A549 (cell line): ENCODE results near the gene HEXIM1. TPM values are rescaled to one million over a fixed set of nuclear protein-coding genes. Genes with fewer than 3 reads are reported as not detected.
A peak's percentile ranks its signal among the peaks of the same experiment; 100 is the strongest.

Experiments
- ATAC-seq, 2 experiments: fragments of 200-7000 bp in 1 of 2; fragments of >200 bp in 1 of 2; cut with Nextera tagmentation in 1 of 2; cut with Tn5 transposase in 1 of 2; 3 replicates each; pipeline versions ENCODE4 v1.8.0 to v1.9.1; 2018 to 2020; ENCODE audit warnings: mild to moderate bottlenecking in 1 of 2, moderate library complexity in 1 of 2
- CTCF ChIA-PET: fragments of 300-600 bp; sonication (Branson Sonifier 250); formaldehyde crosslinking; extraction: SDS; loops from one replicate; lab custom pipeline; 2021; ENCODE audit warnings: antibody characterized with exemption, inconsistent platforms; lab: Yijun Ruan, JAX
- POLR2A ChIA-PET: fragments of 350-600 bp; formaldehyde crosslinking; extraction: SDS; loops from one replicate; lab custom pipeline; 2021; ENCODE audit warnings: antibody characterized with exemption, inconsistent platforms; lab: Yijun Ruan, JAX
- DNase-seq, 2 experiments: peaks; one replicate each; pipeline versions ENCODE4 v3.0.0 to v3.0.0-alpha.2; 2011 to 2016; ENCODE audit warnings: low read depth in 1 of 2, low spot score in 1 of 2
- FAIRE-seq: peaks from 2 replicates; lab custom pipeline; 2011; peaks lifted over from hg19 to GRCh38; lab: Jason Lieb, UNC
- H3K27ac ChIP-seq, 2 experiments: fragments of >200 bp; sonication (Bioruptor Twin); formaldehyde crosslinking; 3 replicates each; pipeline ENCODE4 v1.5.1; 2016 to 2017
- H3K4me1 ChIP-seq: fragments of >200 bp; sonication (Bioruptor Twin); formaldehyde crosslinking; 3 replicates; pipeline ENCODE4 v1.6.1; 2016
- H3K4me2 ChIP-seq: fragments of >200 bp; sonication (Bioruptor Twin); formaldehyde crosslinking; 3 replicates; pipeline ENCODE4 v1.6.1; 2016
- H3K4me3 ChIP-seq: fragments of >200 bp; sonication (Bioruptor Twin); formaldehyde crosslinking; 3 replicates; pipeline ENCODE4 v1.5.1; 2016
- H3K9me3 ChIP-seq: fragments of >200 bp; sonication (Bioruptor Twin); formaldehyde crosslinking; 3 replicates; pipeline ENCODE4 v1.6.1; 2016
- ATOH8 ChIP-seq: fragments of 250-450 bp; sonication (Bioruptor Pico); IDR thresholded peaks from 2 replicates; pipeline ENCODE4 v1.5.0; 2020; ENCODE audit warnings: low read depth, mild to moderate bottlenecking, moderate library complexity
- BHLHE40 ChIP-seq: IDR thresholded peaks from 2 replicates; pipeline ENCODE4 v1.6.1; 2012; ENCODE audit warnings: low read depth, low read length, inconsistent platforms
- CBX2 ChIP-seq: fragments of 200-600 bp; sonication (generic); IDR thresholded peaks from 2 replicates; pipeline ENCODE4 v1.6.1; 2016; ENCODE audit warnings: low read depth, mild to moderate bottlenecking, borderline replicate concordance
- CHD2 ChIP-seq: fragments of 150-350 bp; IDR thresholded peaks from 2 replicates; pipeline ENCODE4 v1.6.1; 2014; ENCODE audit warnings: low read length; ENCODE audit not compliant: partially characterized antibody
- CTCF ChIP-seq: fragments of >200 bp; sonication (Bioruptor Twin); formaldehyde crosslinking; IDR thresholded peaks from 3 replicates; pipeline ENCODE4 v1.5.1; 2016
- E2F6 ChIP-seq: IDR thresholded peaks from 2 replicates; pipeline ENCODE4 v1.6.1; 2012; ENCODE audit warnings: low read depth, borderline replicate concordance
- EP300 ChIP-seq, 2 experiments: fragments of >200 bp; sonication (Bioruptor Twin); formaldehyde crosslinking; IDR thresholded peaks; 2 replicates in 1 of 2; 3 replicates in 1 of 2; pipeline ENCODE4 v1.6.1; 2016 to 2017
- ESRRA ChIP-seq: fragments of 150-350 bp; IDR thresholded peaks from 2 replicates; pipeline ENCODE4 v1.6.1; 2014; ENCODE audit warnings: mild to moderate bottlenecking, low read length, borderline replicate concordance
- FOSB ChIP-seq: fragments of 250-450 bp; sonication (Bioruptor Pico); IDR thresholded peaks from 2 replicates; pipeline ENCODE4 v1.5.0; 2020; ENCODE audit warnings: mild to moderate bottlenecking, moderate library complexity
- FOXS1 ChIP-seq: fragments of 250-450 bp; sonication (Bioruptor Pico); IDR thresholded peaks from 2 replicates; pipeline ENCODE4 v1.5.0; 2020; ENCODE audit warnings: mild to moderate bottlenecking, moderate library complexity
- GATA3 ChIP-seq: IDR thresholded peaks from 2 replicates; pipeline ENCODE4 v1.6.1; 2012; ENCODE audit warnings: borderline replicate concordance
- HDAC2 ChIP-seq: fragments of 200-600 bp; sonication (generic); IDR thresholded peaks from 2 replicates; pipeline ENCODE4 v1.6.1; 2016
- HEYL ChIP-seq: fragments of 250-450 bp; sonication (Bioruptor Pico); IDR thresholded peaks from 2 replicates; pipeline ENCODE4 v1.8.0; 2021; ENCODE audit warnings: mild to moderate bottlenecking, moderate library complexity
- HOXA7 ChIP-seq: fragments of 250-450 bp; sonication (Bioruptor Pico); IDR thresholded peaks from 2 replicates; pipeline ENCODE4 v1.5.0; 2020; ENCODE audit warnings: mild to moderate bottlenecking, moderate library complexity
- HOXB13 ChIP-seq: fragments of 250-450 bp; sonication (Bioruptor Pico); IDR thresholded peaks from 2 replicates; pipeline ENCODE4 v1.5.0; 2020; ENCODE audit warnings: low read depth, mild to moderate bottlenecking, moderate library complexity
- HOXB5 ChIP-seq: fragments of 250-450 bp; sonication (Bioruptor Pico); IDR thresholded peaks from 2 replicates; pipeline ENCODE4 v1.5.0; 2020; ENCODE audit warnings: mild to moderate bottlenecking, moderate library complexity
- JUN ChIP-seq, 2 experiments: fragments of >200 bp; sonication (Bioruptor Twin); formaldehyde crosslinking; IDR thresholded peaks; 2 replicates in 1 of 2; 3 replicates in 1 of 2; pipeline ENCODE4 v1.6.1; 2016 to 2017
- KDM1A ChIP-seq: fragments of 200-600 bp; sonication (generic); IDR thresholded peaks from 2 replicates; pipeline ENCODE4 v1.6.1; 2016; ENCODE audit warnings: low read depth, mild to moderate bottlenecking
- MAFK ChIP-seq: fragments of 450-650 bp; IDR thresholded peaks from 2 replicates; pipeline ENCODE4 v1.6.1; 2014; ENCODE audit not compliant: partially characterized antibody
- MAX ChIP-seq: IDR thresholded peaks from 2 replicates; pipeline ENCODE4 v1.6.1; 2012
- NFE2L2 ChIP-seq: fragments of 150-350 bp; conservative IDR thresholded peaks from 2 replicates; pipeline ENCODE4 v1.6.1; 2014; ENCODE audit warnings: low read length
- PHF8 ChIP-seq: fragments of 200-600 bp; sonication (generic); IDR thresholded peaks from 2 replicates; pipeline ENCODE4 v1.6.1; 2016; ENCODE audit warnings: low read depth, mild to moderate bottlenecking, antibody characterized with exemption, moderate library complexity, borderline replicate concordance
- POLR2A ChIP-seq: IDR thresholded peaks from 2 replicates; pipeline ENCODE4 v1.6.1; 2012; ENCODE audit warnings: mild to moderate bottlenecking, low read length
- POLR2AphosphoS2 ChIP-seq: conservative IDR thresholded peaks from 2 replicates; pipeline ENCODE4 v1.6.1; 2012; ENCODE audit warnings: low read length, improper control_type of control experiment, inconsistent platforms
- RAD21 ChIP-seq, 2 experiments: fragments of >200 bp in 1 of 2; sonication (Bioruptor Twin) in 1 of 2; formaldehyde crosslinking in 1 of 2; IDR thresholded peaks in 1 of 2; conservative IDR thresholded peaks in 1 of 2; 2 replicates in 1 of 2; 3 replicates in 1 of 2; pipeline ENCODE4 v1.6.1; 2012 to 2018; ENCODE audit warnings: inconsistent platforms in 1 of 2
- RARB ChIP-seq: fragments of 250-450 bp; sonication (Bioruptor Pico); IDR thresholded peaks from 2 replicates; pipeline ENCODE4 v1.8.0; 2021; ENCODE audit warnings: mild to moderate bottlenecking, moderate library complexity
- REST ChIP-seq: fragments of 200-600 bp; sonication (generic); IDR thresholded peaks from 2 replicates; pipeline ENCODE4 v1.6.1; 2016; ENCODE audit warnings: antibody characterized with exemption, mild to moderate bottlenecking, moderate library complexity
- RFX5 ChIP-seq: fragments of 450-650 bp; IDR thresholded peaks from 2 replicates; pipeline ENCODE4 v1.7.1; 2014; ENCODE audit warnings: antibody characterized with exemption, mild to moderate bottlenecking, moderate library complexity
- SREBF2 ChIP-seq: fragments of 450-650 bp; IDR thresholded peaks from 2 replicates; pipeline ENCODE4 v1.6.1; 2014; ENCODE audit warnings: mild to moderate bottlenecking, moderate library complexity
- TFCP2L1 ChIP-seq: fragments of 250-450 bp; sonication (Bioruptor Pico); IDR thresholded peaks from 2 replicates; pipeline ENCODE4 v1.5.0; 2021; ENCODE audit warnings: mild to moderate bottlenecking
- TP53 ChIP-seq: fragments of 250-450 bp; sonication (Bioruptor Pico); IDR thresholded peaks from 2 replicates; pipeline ENCODE4 v1.5.0; 2021; ENCODE audit warnings: mild to moderate bottlenecking, moderate library complexity
- ZC3H11A ChIP-seq: fragments of 450-650 bp; IDR thresholded peaks from 2 replicates; pipeline ENCODE4 v1.6.1; 2014; ENCODE audit warnings: antibody characterized with exemption, mild to moderate bottlenecking
- ZNF302 ChIP-seq: fragments of 250-450 bp; sonication (Bioruptor Pico); IDR thresholded peaks from 2 replicates; pipeline ENCODE4 v1.9.0; 2021; ENCODE audit warnings: inconsistent platforms, mild to moderate bottlenecking, moderate library complexity
- ZSCAN20 ChIP-seq: fragments of 250-450 bp; sonication (Bioruptor Pico); IDR thresholded peaks from 2 replicates; pipeline ENCODE4 v1.8.0; 2022; ENCODE audit warnings: mild to moderate bottlenecking, moderate library complexity
- WGBS: methylation state at CpG from one replicate; pipeline ENCODE4 v1.1.6; 2017; ENCODE audit errors: missing lambda C conversion rate; 5-methylcytosine and 5-hydroxymethylcytosine counted together
- polyA plus RNA-seq, 4 experiments: library from polyadenylated mRNA; depleted of rRNA in 3 of 4; stranded (reverse); fragments of >200 nt; fragmentation: RNase III in 1 of 4; extraction: RNeasy Plus Mini Kit Qiagen cat#74134 plus additional on column Dnase treatment in 1 of 4; gene quantifications; 2 replicates in 3 of 4; 3 replicates in 1 of 4; pipeline ENCODE4 v1.2.3, GENCODE V29; 2011 to 2017

The HEXIM1 gene
- polyA plus RNA-seq, 2 of the 4 experiments (the other 2 are of a cell fraction): 54.0 to 143 TPM

- ChIA-PET POLR2A (interaction anchor here (0.5 to 7.5 kb wide), 17 partner anchors 10 to 500 kb away, joined by 3 to 404 read pairs (median 13); partner anchors contain the start of genes ACBD4, HEXIM2, NMT1 and PLCD3), CTCF (interaction anchor here (1.3 to 43.5 kb wide), 6 partner anchors 11 to 279 kb away, joined by 3 to 2147 read pairs (median 301); partner anchors contain the start of genes ACBD4, FMNL1, HEXIM2 and PLCD3)
- peak overlapping the region; percentile 93 for H3K4me2 ChIP-seq
- H3K9me3 ChIP-seq: no peaks in the 10 kb centered on the region
- 14% methylated on average over 22 of the region's 29 CpGs for WGBS
- no peak for FAIRE-seq
- peak; percentile 66 to 83 for DNase-seq
- peaks cover 18% of the 10 kb centered on the region for H3K4me1 ChIP-seq
- H3K4me3 ChIP-seq: peak overlapping the region; percentile 61
- H3K27ac ChIP-seq: peak overlapping the region; percentile 97 to 98
- ATAC-seq: peak; percentile 14 to 27
- peak; percentile 91; the same call in 1 of the 2 replicates for TF ChIP-seq POLR2AphosphoS2
- TF ChIP-seq RFX5: no peak
- no peak for TF ChIP-seq CTCF
- TF ChIP-seq RAD21 (conservative IDR thresholded peaks at IDR 0.05 in 1 of 2, IDR thresholded peaks at IDR 0.05 in 1 of 2): no peak
- TF ChIP-seq HOXB5: peak; percentile 83; the same call in 1 of the 2 replicates
- no peak for TF ChIP-seq ESRRA
- no peak for TF ChIP-seq NFE2L2
- TF ChIP-seq HEYL: no peak
- TF ChIP-seq TP53 (CRISPR knock-in tag): peak; percentile 59; the same call in 1 of the 2 replicates
- no peak; the same call in 1 of the 2 replicates for TF ChIP-seq PHF8
- TF ChIP-seq RARB: peak; percentile 42; the same call in 1 of the 2 replicates
- TF ChIP-seq HDAC2: no peak
- no peak for TF ChIP-seq ZC3H11A
- 0 out of 2 replicates have a peak, but pooled peaks have one; percentile 37 for TF ChIP-seq REST
- TF ChIP-seq E2F6: 0 out of 2 replicates have a peak, but pooled peaks have one; percentile 38
- TF ChIP-seq FOXS1 (CRISPR knock-in tag): peak; percentile 63; the same call in 1 of the 2 replicates
- no peak for TF ChIP-seq CHD2
- TF ChIP-seq HOXA7: peak; percentile 76; the same call in 1 of the 2 replicates
- peak; percentile 94 for TF ChIP-seq HOXB13 (CRISPR knock-in tag)
- peak; percentile 80 for TF ChIP-seq BHLHE40
- TF ChIP-seq ZNF302: no peak
- 0 out of 2 replicates have a peak, but pooled peaks have one; percentile 61 for TF ChIP-seq FOSB (CRISPR knock-in tag)
- peak; percentile 43; the same call in 1 of the 2 replicates for TF ChIP-seq MAX
- no peak for TF ChIP-seq MAFK
- TF ChIP-seq POLR2A: no peak; the same call in none of the 2 replicates
- TF ChIP-seq CBX2: no peak
- no peak for TF ChIP-seq EP300 (IDR thresholded peaks at IDR 0.05)
- no peak; the same call in 1 of the 2 replicates for TF ChIP-seq ZSCAN20 (CRISPR knock-in tag)
- TF ChIP-seq JUN (IDR thresholded peaks at IDR 0.05): no peak; a peak in 1 of 5 replicates
- no peak for TF ChIP-seq GATA3
- no peak for TF ChIP-seq SREBF2
- TF ChIP-seq TFCP2L1 (CRISPR knock-in tag): peak; percentile 86
- peak; percentile 78; the same call in 1 of the 2 replicates for TF ChIP-seq ATOH8
- no peak for TF ChIP-seq KDM1A
Observed at GRCh38 chr17:45146890-45147580, 1.2 kb upstream of the HEXIM1 start.
